Mesenchymal stem cell (in vitro differentiated cells and primary cell): ENCODE data around the gene TESPA1.

Source experiments
- DNase-seq: peaks from one replicate; pipeline ENCODE4 v3.0.0-alpha.2; 2013
- H2AFZ ChIP-seq: one replicate; pipeline ENCODE4 v1.6.1; 2013; ENCODE audit warnings: low read depth, mild to moderate bottlenecking, control low read depth, inconsistent platforms, low read length, moderate library complexity
- H2AK5ac ChIP-seq: 2 replicates; pipeline ENCODE4 v1.6.1; 2013; ENCODE audit warnings: low read length, moderate library complexity, mild to moderate bottlenecking, inconsistent platforms; ENCODE audit not compliant: severe bottlenecking
- H2BK120ac ChIP-seq: one replicate; pipeline ENCODE4 v1.6.1; 2013; ENCODE audit warnings: low read depth, mild to moderate bottlenecking, inconsistent platforms, low read length, moderate library complexity
- H2BK12ac ChIP-seq, 2 experiments: one replicate each; pipeline ENCODE4 v1.6.1; 2013; ENCODE audit warnings: inconsistent platforms in 2 of 2, low read length in 2 of 2, mild to moderate bottlenecking in 2 of 2, moderate library complexity in 2 of 2, control low read depth in 1 of 2
- H2BK15ac ChIP-seq: one replicate; pipeline ENCODE4 v1.6.1; 2013; ENCODE audit warnings: mild to moderate bottlenecking, low read depth, inconsistent platforms; ENCODE audit not compliant: poor library complexity, severe bottlenecking
- H2BK5ac ChIP-seq: 2 replicates; pipeline ENCODE4 v1.6.1; 2013; ENCODE audit warnings: low read depth, mild to moderate bottlenecking, low read length, control low read depth, inconsistent platforms; ENCODE audit not compliant: poor library complexity, severe bottlenecking
- H3K14ac ChIP-seq, 2 experiments: one replicate each; pipeline ENCODE4 v1.6.1; 2013; ENCODE audit warnings: inconsistent platforms in 2 of 2, low read length in 2 of 2, control low read depth in 1 of 2, mild to moderate bottlenecking in 1 of 2, moderate library complexity in 1 of 2
- H3K18ac ChIP-seq, 2 experiments: one replicate each; pipeline ENCODE4 v1.6.1; 2013; ENCODE audit warnings: inconsistent platforms in 2 of 2, low read length in 2 of 2, control low read depth in 1 of 2, low read depth in 1 of 2, mild to moderate bottlenecking in 1 of 2
- H3K23ac ChIP-seq, 2 experiments: one replicate each; pipeline ENCODE4 v1.6.1; 2013; ENCODE audit warnings: inconsistent platforms in 2 of 2, low read length in 2 of 2, mild to moderate bottlenecking in 2 of 2, moderate library complexity in 2 of 2, control low read depth in 1 of 2
- H3K27ac ChIP-seq: 2 replicates; pipeline ENCODE4 v1.5.1; 2013; ENCODE audit warnings: mild to moderate bottlenecking, moderate library complexity, low read length, control low read depth, inconsistent platforms; ENCODE audit not compliant: poor library complexity, severe bottlenecking
- H3K27me3 ChIP-seq, 2 experiments: 2 replicates each; pipeline versions ENCODE4 v1.6.1 to v1.7.0; 2013; ENCODE audit warnings: low read length in 2 of 2, mild to moderate bottlenecking in 2 of 2, moderate library complexity in 2 of 2, control low read depth in 1 of 2, inconsistent platforms in 1 of 2; ENCODE audit not compliant: control insufficient read depth in 1 of 2, insufficient read depth in 1 of 2
- H3K36me3 ChIP-seq, 2 experiments: 2 replicates each; pipeline versions ENCODE4 v1.6.1 to v1.7.0; 2013; ENCODE audit warnings: low read length in 2 of 2, control low read depth in 1 of 2, inconsistent platforms in 1 of 2, low read depth in 1 of 2, mild to moderate bottlenecking in 1 of 2; ENCODE audit not compliant: insufficient read depth in 2 of 2, control insufficient read depth in 1 of 2
- H3K4ac ChIP-seq, 2 experiments: one replicate each; pipeline ENCODE4 v1.6.1; 2013; ENCODE audit warnings: inconsistent platforms in 2 of 2, low read length in 2 of 2, mild to moderate bottlenecking in 2 of 2, moderate library complexity in 2 of 2, control low read depth in 1 of 2, low read depth in 1 of 2
- H3K4me1 ChIP-seq: 2 replicates; pipeline ENCODE4 v1.6.1; 2013; ENCODE audit warnings: low read depth, low read length, control low read depth; ENCODE audit not compliant: control insufficient read depth, insufficient read depth
- H3K4me2 ChIP-seq: 2 replicates; pipeline ENCODE4 v1.6.1; 2013; ENCODE audit warnings: low read length, mild to moderate bottlenecking, inconsistent platforms; ENCODE audit not compliant: poor library complexity, severe bottlenecking
- H3K4me3 ChIP-seq, 2 experiments: 2 replicates each; pipeline versions ENCODE4 v1.5.1 to v1.7.0; 2013; ENCODE audit warnings: low read length in 2 of 2, mild to moderate bottlenecking in 2 of 2, control low read depth in 1 of 2, low read depth in 1 of 2; ENCODE audit not compliant: insufficient read depth in 1 of 2
- H3K79me1 ChIP-seq: replicated peaks from 2 replicates; pipeline ENCODE4 v1.6.1; 2013; ENCODE audit warnings: mild to moderate bottlenecking, control low read depth, low read length, inconsistent platforms; ENCODE audit not compliant: poor library complexity, severe bottlenecking
- H3K9ac ChIP-seq: 2 replicates; pipeline ENCODE4 v1.7.0; 2013; ENCODE audit warnings: mild to moderate bottlenecking, low read length, moderate library complexity
- H3K9me3 ChIP-seq: 2 replicates; pipeline ENCODE4 v1.7.0; 2013; ENCODE audit warnings: mild to moderate bottlenecking, low read length; ENCODE audit not compliant: control insufficient read depth
- H4K8ac ChIP-seq: one replicate; pipeline ENCODE4 v1.6.1; 2013; ENCODE audit warnings: inconsistent platforms, mild to moderate bottlenecking, low read length, moderate library complexity
- H4K91ac ChIP-seq: one replicate; pipeline ENCODE4 v1.6.1; 2013; ENCODE audit warnings: mild to moderate bottlenecking, low read length, inconsistent platforms
- WGBS: methylation state at CpG from one replicate; pipeline ENCODE4 v1.1.7; 2013; ENCODE audit warnings: mixed read lengths; 5-methylcytosine and 5-hydroxymethylcytosine counted together

Gene TESPA1

DNA sequence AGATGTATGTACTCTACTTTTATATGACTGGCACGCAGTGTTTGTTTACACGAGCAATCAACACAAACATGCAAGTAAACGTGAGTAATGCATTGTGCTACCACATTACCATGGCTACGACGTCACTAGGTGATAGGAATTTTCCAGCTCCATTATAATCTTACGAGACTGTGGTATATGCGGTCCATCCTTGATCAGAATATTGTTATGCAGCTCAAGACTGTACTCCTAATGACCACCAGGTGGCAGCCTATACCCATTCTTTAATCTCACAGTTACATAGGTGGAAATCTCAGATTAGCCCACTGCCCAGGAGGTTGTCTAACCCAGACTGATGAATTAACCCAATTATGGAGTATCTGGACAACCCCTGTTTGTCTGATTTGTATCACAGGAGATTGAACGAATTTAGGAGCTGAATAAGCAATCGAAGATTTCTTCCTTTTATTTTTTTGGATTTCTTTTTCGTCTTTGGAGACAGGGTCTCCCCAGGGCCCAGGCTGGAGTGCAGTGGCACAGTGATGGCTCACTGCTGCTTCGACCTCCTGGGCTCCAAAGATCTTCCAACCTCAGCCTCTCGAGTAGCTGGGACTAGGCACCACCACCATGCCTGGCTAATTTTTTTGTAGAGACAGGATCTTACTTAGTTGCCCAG, 8.7 kb upstream of the TESPA1 start:
- H3K36me3 ChIP-seq: no peaks in the 10 kb centered on the region
- H2AFZ ChIP-seq: no peak overlapping the region
- H3K18ac ChIP-seq: no peak overlapping the region
- H3K79me1 ChIP-seq: no peaks in the 10 kb centered on the region
- H3K9me3 ChIP-seq: no peaks in the 10 kb centered on the region
- H3K27me3 ChIP-seq: peaks cover 10 to 34% of the 10 kb centered on the region in 2 experiments
- H2BK120ac ChIP-seq: no peak overlapping the region
- no peak overlapping the region for H3K14ac ChIP-seq
- H4K8ac ChIP-seq: no peak overlapping the region
- H3K4me3 ChIP-seq: no peak overlapping the region
- H3K4me1 ChIP-seq: peaks cover 2% of the 10 kb centered on the region
- WGBS: 30% methylated on average over 12 of the region's 12 CpGs
- H3K4ac ChIP-seq: no peak overlapping the region
- H2BK15ac ChIP-seq: no peak overlapping the region
- H2BK5ac ChIP-seq: no peak overlapping the region
- no peak overlapping the region for H3K23ac ChIP-seq
- H2AK5ac ChIP-seq: no peak overlapping the region
- no peak overlapping the region for H3K4me2 ChIP-seq
- DNase-seq: peak; percentile 65
- H3K9ac ChIP-seq: peak overlapping the region; percentile 1
- no peak overlapping the region for H3K27ac ChIP-seq
- no peak overlapping the region for H2BK12ac ChIP-seq
- no peak overlapping the region for H4K91ac ChIP-seq

DNA sequence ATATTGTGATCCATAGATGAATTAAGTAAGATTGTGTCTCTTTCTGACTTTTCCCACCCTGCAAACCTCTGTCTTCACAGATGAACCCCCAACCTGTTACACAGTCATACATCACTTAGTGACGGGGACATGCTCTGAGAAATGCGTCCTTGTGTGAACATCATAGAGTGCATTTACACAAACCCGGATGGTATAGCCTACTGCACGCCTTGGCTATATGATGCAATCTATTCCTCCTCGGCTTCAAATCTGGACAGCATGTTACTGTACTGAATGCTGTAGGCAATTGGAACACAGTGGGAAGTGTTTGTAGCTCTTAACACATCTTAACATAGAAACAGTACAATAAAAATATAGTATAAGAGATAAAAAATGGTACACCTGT, 7.4 kb upstream of the TESPA1 start:
- peaks cover 7 to 20% of the 10 kb centered on the region in 2 experiments for H3K27me3 ChIP-seq
- no peak overlapping the region for H2BK5ac ChIP-seq
- H3K4me2 ChIP-seq: no peak overlapping the region
- H3K27ac ChIP-seq: no peak overlapping the region
- no peak overlapping the region for H3K4ac ChIP-seq
- no peaks in the 10 kb centered on the region for H3K9me3 ChIP-seq
- H3K79me1 ChIP-seq: no peaks in the 10 kb centered on the region
- H3K23ac ChIP-seq: no peak overlapping the region
- no peak overlapping the region for H2AFZ ChIP-seq
- no peak for DNase-seq
- H4K8ac ChIP-seq: no peak overlapping the region
- 90% methylated on average over 5 of the region's 5 CpGs for WGBS
- no peaks in the 10 kb centered on the region for H3K36me3 ChIP-seq
- peaks cover 2% of the 10 kb centered on the region for H3K4me1 ChIP-seq
- H3K9ac ChIP-seq: no peak overlapping the region
- H2AK5ac ChIP-seq: no peak overlapping the region
- H4K91ac ChIP-seq: no peak overlapping the region
- no peak overlapping the region for H3K14ac ChIP-seq
- no peak overlapping the region for H2BK12ac ChIP-seq
- H3K18ac ChIP-seq: no peak overlapping the region
- no peak overlapping the region for H2BK120ac ChIP-seq
- H3K4me3 ChIP-seq: no peak overlapping the region
- H2BK15ac ChIP-seq: no peak overlapping the region

DNA sequence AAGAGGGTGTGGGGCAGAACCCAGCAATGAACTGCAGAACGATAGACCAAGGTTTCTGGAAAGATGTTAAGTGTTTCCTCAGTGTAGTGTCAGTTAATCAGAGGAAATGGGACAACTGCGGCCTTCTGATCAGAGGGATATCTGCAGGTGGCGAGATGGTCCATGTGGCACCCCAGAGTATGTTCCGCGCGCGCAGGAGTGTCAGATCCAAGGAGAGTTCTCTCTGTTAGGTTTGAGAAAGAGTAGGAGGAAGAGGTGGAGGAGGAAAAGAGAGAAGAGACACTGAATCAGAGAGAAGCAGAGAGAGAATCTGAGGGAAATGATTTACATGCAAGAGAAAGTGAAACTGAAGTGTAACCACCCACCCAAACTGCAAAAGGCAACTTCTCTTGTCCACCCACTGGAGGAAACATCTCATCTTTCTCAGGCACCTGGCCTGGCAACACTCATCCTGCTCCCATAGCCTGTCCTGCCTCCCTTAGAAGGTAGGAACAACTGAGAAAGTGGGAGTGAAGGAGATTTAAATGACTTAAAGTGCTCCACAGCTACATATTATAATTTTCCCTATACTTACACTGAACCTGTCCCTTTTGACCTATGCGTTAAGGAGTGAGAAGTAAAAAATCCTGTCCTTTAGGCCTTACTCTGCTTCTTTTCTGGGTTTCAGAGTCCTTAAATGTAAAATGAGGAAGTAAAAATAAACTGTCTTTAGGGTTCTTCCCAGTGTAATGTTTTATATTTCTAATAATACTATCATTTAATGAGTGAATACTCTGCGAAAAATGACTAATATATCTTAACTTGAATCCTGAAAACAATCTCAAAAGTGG, 6.8 kb upstream of the TESPA1 start:
- no peaks in the 10 kb centered on the region for H3K36me3 ChIP-seq
- no peak overlapping the region for H3K18ac ChIP-seq
- H4K91ac ChIP-seq: no peak overlapping the region
- H3K27ac ChIP-seq: no peak overlapping the region
- H3K4me2 ChIP-seq: no peak overlapping the region
- H2BK15ac ChIP-seq: no peak overlapping the region
- H2BK120ac ChIP-seq: no peak overlapping the region
- H3K4me1 ChIP-seq: peaks cover 2% of the 10 kb centered on the region
- H3K27me3 ChIP-seq: peaks cover 1 to 14% of the 10 kb centered on the region in 2 experiments
- no peak overlapping the region for H2BK12ac ChIP-seq
- H3K79me1 ChIP-seq: no peaks in the 10 kb centered on the region
- no peak overlapping the region for H2AK5ac ChIP-seq
- WGBS: 88% methylated on average over 7 of the region's 9 CpGs
- no peak overlapping the region for H2BK5ac ChIP-seq
- no peak overlapping the region for H3K14ac ChIP-seq
- H3K4ac ChIP-seq: no peak overlapping the region
- no peak overlapping the region for H3K23ac ChIP-seq
- no peaks in the 10 kb centered on the region for H3K9me3 ChIP-seq
- H2AFZ ChIP-seq: no peak overlapping the region
- H3K9ac ChIP-seq: no peak overlapping the region
- no peak overlapping the region for H3K4me3 ChIP-seq
- no peak overlapping the region for H4K8ac ChIP-seq
- DNase-seq: no peak

- Histone ChIP-seq H3K14ac (no peak overlapping the region), H3K4me3 (no peak overlapping the region), H2BK5ac (no peak overlapping the region), H3K27ac (no peak overlapping the region), H3K18ac (no peak overlapping the region), H2BK15ac (no peak overlapping the region), H4K8ac (no peak overlapping the region), H2BK120ac (no peak overlapping the region), H3K27me3 (peaks cover 0 to 8% of the 10 kb centered on the region in 2 experiments), H3K36me3 (no peaks in the 10 kb centered on the region), H3K9ac (no peak overlapping the region), H2AK5ac (no peak overlapping the region), H3K9me3 (no peaks in the 10 kb centered on the region), H3K4ac (no peak overlapping the region), H3K23ac (no peak overlapping the region), H2AFZ (no peak overlapping the region), H3K4me2 (no peak overlapping the region), H2BK12ac (no peak overlapping the region), H4K91ac (no peak overlapping the region), H3K79me1 (no peaks in the 10 kb centered on the region), H3K4me1 (peaks cover 2% of the 10 kb centered on the region)
- no peak for DNase-seq
- WGBS: no CpG with 5 or more reads among the region's 1 CpG
Measured at GRCh38 chr12:54989829-54990228, 5.3 kb upstream of the TESPA1 start.
